ENCODE measurements around the gene OPCML.

OPCML gene

DNA sequence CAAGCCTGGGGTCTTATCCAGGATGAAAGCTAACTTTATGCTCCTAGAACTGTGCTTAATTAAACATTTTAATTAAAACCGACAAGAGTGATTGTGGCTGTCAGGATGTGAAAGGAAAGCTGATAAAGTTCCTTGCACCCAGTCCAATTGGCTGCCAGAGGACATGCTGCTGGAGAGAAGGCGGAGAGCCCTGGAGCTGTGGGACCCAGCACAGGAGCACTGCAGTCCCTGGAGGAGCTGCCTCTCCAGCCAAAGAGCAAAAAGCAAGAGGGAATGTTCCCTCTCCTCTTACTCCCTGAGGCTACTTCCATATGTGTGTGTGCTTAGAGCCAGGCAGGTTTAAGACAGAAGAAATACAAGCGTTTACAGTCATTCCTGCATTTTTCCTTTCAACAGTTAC, 118.6 kb downstream of the OPCML start:
- H3K9me3 ChIP-seq (ENCODE audit: control insufficient read depth, insufficient read depth, low read length): no peaks in the 10 kb centered on the region

DNA sequence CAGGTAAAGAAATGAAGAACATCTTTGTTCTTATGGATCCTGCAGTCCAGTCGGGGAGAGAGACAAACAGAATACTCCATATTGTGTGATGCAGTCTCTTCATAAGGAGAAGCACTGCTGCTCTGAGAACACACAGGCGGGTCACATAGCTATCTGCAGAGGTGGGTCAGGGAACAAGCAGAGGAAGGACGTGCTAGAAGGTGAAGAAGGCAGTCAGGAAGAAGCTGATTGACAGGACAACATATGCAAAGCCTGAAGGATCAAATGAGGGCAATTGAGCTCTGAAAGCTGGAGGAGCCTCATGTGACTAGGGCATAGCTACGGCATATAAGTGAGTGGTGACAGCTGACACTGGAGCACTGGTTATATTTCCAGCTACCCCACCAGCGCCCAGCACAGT, 122.5 kb downstream of the OPCML start:
- Histone ChIP-seq H3K9me3 (ENCODE audit: control insufficient read depth, insufficient read depth, low read length) (no peaks in the 10 kb centered on the region), H3K9me2 (replicated peaks; ENCODE audit: control insufficient read depth, low read length) (no peaks in the 10 kb centered on the region), H3K36me3 (ENCODE audit: control insufficient read depth, low read length) (no peaks in the 10 kb centered on the region), H3K4me1 (ENCODE audit: control insufficient read depth, low read length) (no peaks in the 10 kb centered on the region), H3F3A (ENCODE audit: control insufficient read depth, insufficient read depth) (no peaks in the 10 kb centered on the region), H3K27me3 (ENCODE audit: control insufficient read depth, low read length) (no peaks in the 10 kb centered on the region), H3K27ac (ENCODE audit: low read depth, low read length) (no peak overlapping the region), H3K79me2 (ENCODE audit: control insufficient read depth, low read length) (no peaks in the 10 kb centered on the region), H3K4me3 (ENCODE audit: low read length) (no peak overlapping the region), H3K4me2 (ENCODE audit: low read length) (no peak overlapping the region), H4K20me1 (ENCODE audit: control insufficient read depth, insufficient read depth, low read depth, low read length) (no peaks in the 10 kb centered on the region)
- TF ChIP-seq EZH2phosphoT487 (IDR thresholded peaks at IDR 0.05; ENCODE audit: borderline replicate concordance, low read length): no peak
- TF ChIP-seq, protein P1, sequence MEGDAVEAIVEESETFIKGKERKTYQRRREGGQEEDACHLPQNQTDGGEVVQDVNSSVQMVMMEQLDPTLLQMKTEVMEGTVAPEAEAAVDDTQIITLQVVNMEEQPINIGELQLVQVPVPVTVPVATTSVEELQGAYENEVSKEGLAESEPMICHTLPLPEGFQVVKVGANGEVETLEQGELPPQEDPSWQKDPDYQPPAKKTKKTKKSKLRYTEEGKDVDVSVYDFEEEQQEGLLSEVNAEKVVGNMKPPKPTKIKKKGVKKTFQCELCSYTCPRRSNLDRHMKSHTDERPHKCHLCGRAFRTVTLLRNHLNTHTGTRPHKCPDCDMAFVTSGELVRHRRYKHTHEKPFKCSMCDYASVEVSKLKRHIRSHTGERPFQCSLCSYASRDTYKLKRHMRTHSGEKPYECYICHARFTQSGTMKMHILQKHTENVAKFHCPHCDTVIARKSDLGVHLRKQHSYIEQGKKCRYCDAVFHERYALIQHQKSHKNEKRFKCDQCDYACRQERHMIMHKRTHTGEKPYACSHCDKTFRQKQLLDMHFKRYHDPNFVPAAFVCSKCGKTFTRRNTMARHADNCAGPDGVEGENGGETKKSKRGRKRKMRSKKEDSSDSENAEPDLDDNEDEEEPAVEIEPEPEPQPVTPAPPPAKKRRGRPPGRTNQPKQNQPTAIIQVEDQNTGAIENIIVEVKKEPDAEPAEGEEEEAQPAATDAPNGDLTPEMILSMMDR (IDR thresholded peaks at IDR 0.05; ENCODE audit: low read depth, low read length, poor library complexity, severe bottlenecking): no peak

More for the DNA sequence above, 118.6 kb downstream of the OPCML start:
- H3F3A ChIP-seq (ENCODE audit: control insufficient read depth, insufficient read depth): no peaks in the 10 kb centered on the region
- H3K4me2 ChIP-seq (ENCODE audit: low read length): no peak overlapping the region
- H3K27ac ChIP-seq (ENCODE audit: low read depth, low read length): no peak overlapping the region
- TF ChIP-seq EZH2phosphoT487 (IDR thresholded peaks at IDR 0.05; ENCODE audit: borderline replicate concordance, low read length): no peak
- TF ChIP-seq, protein P1 (IDR thresholded peaks at IDR 0.05; ENCODE audit: low read depth, low read length, poor library complexity, severe bottlenecking): no peak
- no peaks in the 10 kb centered on the region for H3K27me3 ChIP-seq (ENCODE audit: control insufficient read depth, low read length)
- H3K36me3 ChIP-seq (ENCODE audit: control insufficient read depth, low read length): no peaks in the 10 kb centered on the region
- H3K4me3 ChIP-seq (ENCODE audit: low read length): no peak overlapping the region
- no peaks in the 10 kb centered on the region for H3K9me2 ChIP-seq (replicated peaks; ENCODE audit: control insufficient read depth, low read length)
- no peaks in the 10 kb centered on the region for H4K20me1 ChIP-seq (ENCODE audit: control insufficient read depth, insufficient read depth, low read depth, low read length)
- no peaks in the 10 kb centered on the region for H3K4me1 ChIP-seq (ENCODE audit: control insufficient read depth, low read length)
- no peaks in the 10 kb centered on the region for H3K79me2 ChIP-seq (ENCODE audit: control insufficient read depth, low read length)

DNA sequence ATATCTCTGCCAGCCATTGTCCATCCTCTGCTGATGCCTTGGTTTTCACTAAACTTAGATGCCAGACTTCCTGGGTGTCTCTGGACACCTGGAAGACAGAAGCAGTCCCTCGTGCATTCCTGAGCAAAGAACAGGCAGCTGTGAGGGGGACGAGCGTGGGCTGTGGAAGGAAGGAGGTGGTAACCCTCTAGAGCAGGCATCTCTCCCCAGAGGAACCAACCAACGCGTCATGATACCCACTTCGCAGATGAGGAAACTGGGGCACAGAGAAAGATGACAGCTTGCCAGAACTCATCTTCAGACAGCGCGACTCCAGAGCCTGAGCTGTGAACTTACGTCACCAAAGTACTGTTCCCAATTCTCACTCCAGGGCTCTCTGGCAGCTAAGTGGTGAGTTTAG, 123.4 kb downstream of the OPCML start:
- H3K9me2 ChIP-seq (replicated peaks; ENCODE audit: control insufficient read depth, low read length): no peaks in the 10 kb centered on the region
- H3K79me2 ChIP-seq (ENCODE audit: control insufficient read depth, low read length): no peaks in the 10 kb centered on the region
- H3K4me2 ChIP-seq (ENCODE audit: low read length): no peak overlapping the region

More for the DNA sequence above, 123.4 kb downstream of the OPCML start:
- TF ChIP-seq, protein P1 (IDR thresholded peaks at IDR 0.05; ENCODE audit: low read depth, low read length, poor library complexity, severe bottlenecking): no peak
- no peak for TF ChIP-seq EZH2phosphoT487 (IDR thresholded peaks at IDR 0.05; ENCODE audit: borderline replicate concordance, low read length)
- Histone ChIP-seq H3K4me3 (ENCODE audit: low read length) (no peak overlapping the region), H3K27ac (ENCODE audit: low read depth, low read length) (no peak overlapping the region), H3K4me1 (ENCODE audit: control insufficient read depth, low read length) (no peaks in the 10 kb centered on the region), H3F3A (ENCODE audit: control insufficient read depth, insufficient read depth) (no peaks in the 10 kb centered on the region), H3K27me3 (ENCODE audit: control insufficient read depth, low read length) (no peaks in the 10 kb centered on the region), H3K36me3 (ENCODE audit: control insufficient read depth, low read length) (no peaks in the 10 kb centered on the region), H4K20me1 (ENCODE audit: control insufficient read depth, insufficient read depth, low read depth, low read length) (no peaks in the 10 kb centered on the region), H3K9me3 (ENCODE audit: control insufficient read depth, insufficient read depth, low read length) (no peaks in the 10 kb centered on the region)

Measured in DOHH2 (cell line).